PC-3 (cell line): ENCODE results near the gene MICU1.

ENCODE experiments used
- EZH2 ChIP-seq: fragments of 300-600 bp; sonication (generic); IDR thresholded peaks from one replicate; pipeline ENCODE4 v1.6.1; 2017; ENCODE audit warnings: antibody characterized with exemption, mild to moderate bottlenecking, low read length; ENCODE audit not compliant: unreplicated experiment
- TF ChIP-seq, protein P1 (sequence below): fragments of 300-600 bp; sonication (generic); conservative IDR thresholded peaks from 2 replicates; pipeline ENCODE4 v1.5.1; 2017; ENCODE audit warnings: antibody characterized with exemption, low read depth, mild to moderate bottlenecking, low read length

DNA sequence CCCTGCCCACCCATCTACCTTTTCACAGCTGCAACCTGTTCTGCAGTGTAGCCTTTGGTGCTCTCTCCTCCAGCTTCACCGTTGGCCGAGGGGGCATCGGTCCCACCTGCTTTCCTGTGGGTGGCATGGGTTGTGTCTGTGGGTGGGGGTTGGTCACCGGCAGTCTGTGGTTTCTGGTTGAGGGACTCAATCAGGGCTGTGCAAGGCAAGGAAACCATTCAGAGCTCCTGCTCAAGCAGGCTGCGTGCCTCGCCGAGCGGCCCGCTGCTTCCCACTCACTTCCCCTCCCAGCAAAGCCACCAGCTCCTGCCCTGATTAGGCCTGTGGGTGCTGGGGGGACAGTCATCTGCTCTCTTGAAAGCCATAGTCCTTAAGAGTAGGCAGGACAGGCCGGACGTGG lies 280.9 kb downstream of the MICU1 start:
- TF ChIP-seq, protein P1, sequence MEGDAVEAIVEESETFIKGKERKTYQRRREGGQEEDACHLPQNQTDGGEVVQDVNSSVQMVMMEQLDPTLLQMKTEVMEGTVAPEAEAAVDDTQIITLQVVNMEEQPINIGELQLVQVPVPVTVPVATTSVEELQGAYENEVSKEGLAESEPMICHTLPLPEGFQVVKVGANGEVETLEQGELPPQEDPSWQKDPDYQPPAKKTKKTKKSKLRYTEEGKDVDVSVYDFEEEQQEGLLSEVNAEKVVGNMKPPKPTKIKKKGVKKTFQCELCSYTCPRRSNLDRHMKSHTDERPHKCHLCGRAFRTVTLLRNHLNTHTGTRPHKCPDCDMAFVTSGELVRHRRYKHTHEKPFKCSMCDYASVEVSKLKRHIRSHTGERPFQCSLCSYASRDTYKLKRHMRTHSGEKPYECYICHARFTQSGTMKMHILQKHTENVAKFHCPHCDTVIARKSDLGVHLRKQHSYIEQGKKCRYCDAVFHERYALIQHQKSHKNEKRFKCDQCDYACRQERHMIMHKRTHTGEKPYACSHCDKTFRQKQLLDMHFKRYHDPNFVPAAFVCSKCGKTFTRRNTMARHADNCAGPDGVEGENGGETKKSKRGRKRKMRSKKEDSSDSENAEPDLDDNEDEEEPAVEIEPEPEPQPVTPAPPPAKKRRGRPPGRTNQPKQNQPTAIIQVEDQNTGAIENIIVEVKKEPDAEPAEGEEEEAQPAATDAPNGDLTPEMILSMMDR: no peak
- no peak for TF ChIP-seq EZH2
